Stimulated activated effector memory CD8-positive, alpha-beta T cell treated with anti-CD3 and anti-CD28 coated beads, Interleukin-12 subunit alpha, Interleukin-12 subunit beta, amount 100 ng/mL, for 72 hours (primary cell): ENCODE results near the gene LRRC14B.
"Not testable (repeated sequence)": the region's sequence is repeated elsewhere in the genome, so short reads cannot be mapped to it uniquely, and the experiment has no call there.

Experiments used
- ATAC-seq: fragments of 150-1000 bp; cut with Tn5 transposase; 2 replicates; pipeline ENCODE4 v1.10.0; 2021
- DNase-seq, 2 donors: peaks; one replicate each; pipeline ENCODE4 v3.0.0; 2021 to 2022; ENCODE audit warnings: low spot score in 2 of 2
- H3K27ac Mint-ChIP-seq: one replicate; pipeline ENCODE4 v1.8.0; 2022; ENCODE audit warnings: mild to moderate bottlenecking, mixed read lengths
- H3K36me3 Mint-ChIP-seq: one replicate; pipeline ENCODE4 v1.8.0; 2022; ENCODE audit warnings: mild to moderate bottlenecking, mixed read lengths
- H3K4me1 Mint-ChIP-seq: one replicate; pipeline ENCODE4 v1.8.0; 2022; ENCODE audit warnings: mixed read lengths
- H3K4me3 Mint-ChIP-seq: one replicate; pipeline ENCODE4 v1.8.0; 2022; ENCODE audit warnings: mild to moderate bottlenecking, mixed read lengths
- H3K9me3 Mint-ChIP-seq: one replicate; pipeline ENCODE4 v1.8.0; 2022; ENCODE audit warnings: mixed read lengths

Gene LRRC14B

DNA sequence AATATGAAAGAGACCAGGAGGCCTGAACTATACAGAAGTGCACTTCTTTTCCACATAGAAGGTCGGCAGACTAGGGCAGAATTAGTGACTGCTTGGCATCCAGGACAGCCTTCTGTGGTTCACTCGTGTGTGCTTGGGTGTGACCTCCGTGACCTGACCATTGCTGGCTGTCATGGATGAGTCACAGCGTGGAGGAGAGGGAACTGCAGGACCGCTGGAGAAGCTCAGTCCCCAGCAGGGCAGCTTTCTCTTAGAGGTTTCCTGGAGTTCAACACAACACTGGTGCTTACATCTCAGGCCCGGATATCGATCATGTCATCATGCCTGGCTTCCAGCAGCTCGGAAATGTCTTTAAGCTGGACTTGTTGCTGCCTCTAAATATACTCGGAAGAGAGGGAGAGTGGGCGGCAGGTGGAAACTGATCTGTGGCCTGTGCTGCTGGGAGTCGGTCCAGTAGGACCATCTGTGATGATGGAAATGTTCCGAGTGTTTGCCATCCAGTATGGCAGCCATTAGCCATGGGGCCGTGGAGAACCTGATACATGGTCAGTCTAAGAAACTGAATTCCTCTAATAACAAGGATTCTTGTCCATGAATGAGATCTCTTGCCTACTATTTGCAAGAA lies 49.9 kb downstream of the LRRC14B start:
- DNase-seq, H3K4me3 Mint-ChIP-seq, ATAC-seq, H3K27ac Mint-ChIP-seq, H3K9me3 Mint-ChIP-seq, H3K4me1 Mint-ChIP-seq: not testable (repeated sequence)
- H3K36me3 Mint-ChIP-seq = peaks cover 88% of the 10 kb centered on the region

DNA sequence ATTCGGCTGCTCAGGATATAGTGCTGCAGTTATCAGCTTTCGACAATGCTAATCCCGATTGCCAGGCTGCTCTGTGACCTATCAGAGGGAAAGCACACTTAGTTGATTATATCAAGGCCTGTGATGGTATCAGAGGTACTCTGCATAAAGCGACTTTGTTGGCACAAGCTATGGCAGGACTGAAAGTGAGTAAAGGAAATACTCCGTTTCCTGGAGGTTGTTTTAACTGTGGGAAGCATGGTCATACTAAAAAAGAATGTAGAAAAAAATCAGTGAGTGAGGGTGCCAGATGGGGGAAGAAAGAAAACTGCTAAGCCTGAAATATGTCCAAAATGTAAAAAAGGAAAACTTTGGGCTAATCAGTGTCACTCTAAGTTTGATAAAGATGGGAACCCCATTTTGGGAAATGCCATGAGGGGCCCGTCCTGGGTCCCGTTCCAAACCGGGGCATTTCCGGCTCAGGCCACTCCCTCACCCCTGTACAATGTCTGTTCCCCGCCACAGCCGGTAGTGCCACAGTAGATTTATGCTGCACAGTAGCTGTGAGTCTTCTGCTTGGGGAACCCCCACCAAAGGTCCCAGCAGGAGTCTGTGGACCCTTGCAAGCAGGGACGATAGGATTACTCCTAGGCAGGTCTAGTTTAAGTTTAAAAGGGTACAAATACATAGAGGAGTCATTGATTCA lies 52.5 kb downstream of the LRRC14B start:
- H3K4me1 Mint-ChIP-seq, H3K27ac Mint-ChIP-seq, ATAC-seq, DNase-seq, H3K4me3 Mint-ChIP-seq, H3K9me3 Mint-ChIP-seq: not testable (repeated sequence)
- H3K36me3 Mint-ChIP-seq = peaks cover 87% of the 10 kb centered on the region

DNA sequence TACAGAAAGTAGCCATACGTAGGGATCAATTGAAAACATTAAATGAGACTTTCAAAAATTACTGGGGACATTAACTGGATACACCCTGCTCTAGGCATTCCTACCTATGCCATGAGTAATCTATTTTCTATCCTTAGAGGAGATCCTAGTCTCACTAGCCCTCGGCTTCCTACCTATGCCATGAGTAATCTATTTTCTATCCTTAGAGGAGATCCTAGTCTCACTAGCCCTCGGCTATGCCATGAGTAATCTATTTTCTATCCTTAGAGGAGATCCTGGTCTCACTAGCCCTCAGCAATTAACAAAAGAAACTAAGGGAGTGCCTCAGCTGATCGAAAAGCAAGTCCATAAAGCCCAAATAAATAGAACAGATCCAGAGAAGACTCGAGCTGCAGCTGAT lies 54.4 kb downstream of the LRRC14B start:
- not testable (repeated sequence) for DNase-seq, H3K4me1 Mint-ChIP-seq, ATAC-seq, H3K27ac Mint-ChIP-seq, H3K4me3 Mint-ChIP-seq, H3K9me3 Mint-ChIP-seq
- peaks cover 79% of the 10 kb centered on the region for H3K36me3 Mint-ChIP-seq
